Common myeloid progenitor, CD34-positive (primary cell): ENCODE measurements around the gene RABGGTA. TPM values are rescaled to one million over a fixed set of nuclear protein-coding genes. Genes with fewer than 3 reads are reported as not detected.
A peak's percentile ranks its signal among the peaks of the same experiment; 100 is the strongest.

Experiments used
- CTCF ChIA-PET: fragments of 350-600 bp; sonication (Branson Sonifier 250); formaldehyde crosslinking; loops from one replicate; lab custom pipeline; 2021; ENCODE audit warnings: antibody characterized with exemption; lab: Charles Lee
- POLR2A ChIA-PET: fragments of 350-600 bp; sonication (Branson Sonifier 250); formaldehyde crosslinking; loops from one replicate; lab custom pipeline; 2021; ENCODE audit warnings: antibody characterized with exemption; lab: Charles Lee
- DNase-seq, 3 donors: peaks; one replicate each; pipeline versions ENCODE4 v3.0.0 to v3.0.0-alpha.2; 2013
- H3K27ac ChIP-seq, 2 experiments: 1 replicate in 1 of 2; 2 replicates in 1 of 2; pipeline ENCODE4 v1.7.0; 2013; ENCODE audit warnings: inconsistent platforms in 2 of 2, low read length in 2 of 2, mild to moderate bottlenecking in 2 of 2, low read depth in 1 of 2, moderate library complexity in 1 of 2; ENCODE audit not compliant: severe bottlenecking in 2 of 2, insufficient read depth in 1 of 2, poor library complexity in 1 of 2
- H3K27me3 ChIP-seq, 5 experiments: replicated peaks in 2 of 5; 1 replicate in 3 of 5; 2 replicates in 2 of 5; pipeline versions ENCODE4 v1.6.1 to v1.7.0; 2013; ENCODE audit warnings: low read length in 4 of 5, mild to moderate bottlenecking in 2 of 5, moderate library complexity in 2 of 5, inconsistent platforms in 1 of 5; ENCODE audit not compliant: insufficient read depth in 5 of 5, control insufficient read depth in 4 of 5
- H3K36me3 ChIP-seq, 4 experiments: 1 replicate in 2 of 4; 2 replicates in 2 of 4; pipeline versions ENCODE4 v1.6.1 to v1.7.0; 2013; ENCODE audit warnings: low read length in 3 of 4, control low read depth in 1 of 4, mild to moderate bottlenecking in 1 of 4; ENCODE audit not compliant: control insufficient read depth in 4 of 4, insufficient read depth in 4 of 4
- H3K4me1 ChIP-seq, 4 experiments: 1 replicate in 3 of 4; 2 replicates in 1 of 4; pipeline versions ENCODE4 v1.6.1 to v1.7.1; 2013; ENCODE audit warnings: low read length in 3 of 4, mild to moderate bottlenecking in 3 of 4, control low read depth in 1 of 4, inconsistent platforms in 1 of 4, moderate library complexity in 1 of 4; ENCODE audit not compliant: control insufficient read depth in 4 of 4, insufficient read depth in 4 of 4; ENCODE audit errors: control extremely low read depth in 1 of 4
- H3K4me3 ChIP-seq, 7 experiments: 1 replicate in 4 of 7; 2 replicates in 3 of 7; pipeline versions ENCODE4 v1.5.1 to v1.7.0; 2013; ENCODE audit warnings: mild to moderate bottlenecking in 7 of 7, low read length in 6 of 7, moderate library complexity in 6 of 7, inconsistent platforms in 2 of 7, low read depth in 2 of 7, control low read depth in 1 of 7; ENCODE audit not compliant: insufficient read depth in 4 of 7, control insufficient read depth in 1 of 7; ENCODE audit errors: extremely low read depth in 1 of 7
- H3K9me3 ChIP-seq, 5 experiments: 1 replicate in 4 of 5; 2 replicates in 1 of 5; pipeline versions ENCODE4 v1.6.1 to v1.7.1; 2013; ENCODE audit warnings: low read length in 4 of 5, mild to moderate bottlenecking in 2 of 5, inconsistent platforms in 1 of 5, low read depth in 1 of 5, moderate library complexity in 1 of 5; ENCODE audit not compliant: control insufficient read depth in 4 of 5, insufficient read depth in 2 of 5; ENCODE audit errors: control extremely low read depth in 1 of 5
- WGBS: methylation state at CpG from one replicate; pipeline ENCODE4 v1.1.5; 2013; ENCODE audit not compliant: insufficient coverage; 5-methylcytosine and 5-hydroxymethylcytosine counted together
- polyA plus RNA-seq: library from polyadenylated mRNA; unstranded; fragments of 120-200 nt; gene quantifications from one replicate; pipeline ENCODE4 v1.2.1, GENCODE V29; 2013

RABGGTA gene
- 15.0 TPM for polyA plus RNA-seq

- CTCF ChIA-PET, result interaction anchor here (0.7 to 7.7 kb wide), 20 partner anchors 9 to 165 kb away, joined by 3 to 57 read pairs (median 5); partner anchors contain the start of genes CHMP4A, CIDEB, DHRS1 and IRF9
- Histone ChIP-seq H3K4me1 (peaks cover 2 to 38% (median 18%) of the 10 kb centered on the region in 4 experiments), H3K9me3 (no peaks in the 10 kb centered on the region), H3K27me3 (no peaks in the 10 kb centered on the region), H3K27ac (peak within 1 kb of the TSS; percentile 80 to 94), H3K4me3 (peak within 1 kb of the TSS; percentile 74 to 96 (median 85)), H3K36me3 (peaks cover 0 to 25% (median 12%) of the 10 kb centered on the region in 4 experiments)
- POLR2A ChIA-PET, result interaction anchor here (0.6 to 1.4 kb wide), 6 partner anchors 9 to 56 kb away, joined by 3 to 6 read pairs (median 4); partner anchors contain the start of genes DHRS1, NOP9 and TINF2
- peak; percentile 93 to 96 (median 96) for DNase-seq
- WGBS, result 0% methylated on average over 53 of the region's 61 CpGs
These were observed at the start of gene RABGGTA for GRCh38 chr14:24271134-24271833. Gene RABGGTA, minus strand, starts transcription at chr14:24271597. Its CDS starts 482 bp downstream, at chr14:24271115.

- H3K27ac ChIP-seq, result no peak overlapping the region
- no peaks in the 10 kb centered on the region for H3K9me3 ChIP-seq
- no peaks in the 10 kb centered on the region for H3K27me3 ChIP-seq
- no peaks in the 10 kb centered on the region for H3K36me3 ChIP-seq
- CTCF ChIA-PET, result interaction anchor here (1.0 to 21.1 kb wide), 8 partner anchors 9 to 119 kb away, joined by 3 to 391 read pairs (median 4); partner anchors contain the start of genes CIDEB, DHRS1, LTB4R and LTB4R2
- 83% methylated on average over 2 of the region's 3 CpGs for WGBS
- peak in 2 of 3 donors; percentile 81 to 86 for DNase-seq
- H3K4me3 ChIP-seq, result no peak overlapping the region
- POLR2A ChIA-PET, result interaction anchor here (0.6 kb wide), 1 partner anchor 13 kb away, joined by 3 read pairs; no protein-coding TSS in a partner anchor
- peaks cover 16 to 45% (median 39%) of the 10 kb centered on the region in 4 experiments for H3K4me1 ChIP-seq
These were observed 45.9 kb upstream of the RABGGTA start for GRCh38 chr14:24317141-24317928.

DNA sequence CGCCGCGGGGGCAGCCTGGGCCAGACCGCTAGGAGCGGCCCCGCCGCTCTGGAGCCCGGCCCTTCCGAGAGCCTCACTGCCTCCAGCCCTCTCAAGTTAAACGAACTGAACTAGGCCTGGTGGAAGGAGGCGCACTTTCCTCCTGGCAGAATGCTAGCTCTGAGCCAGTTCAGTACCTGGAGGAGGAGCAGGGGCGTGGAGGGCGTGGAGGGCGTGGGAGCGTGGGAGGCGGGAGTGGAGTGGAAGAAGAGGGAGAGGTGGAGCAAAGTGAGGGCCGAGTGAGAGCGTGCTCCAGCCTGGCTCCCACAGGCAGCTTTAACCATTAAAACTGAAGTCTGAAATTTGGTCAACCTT, 45.2 kb upstream of the RABGGTA start:
- Histone ChIP-seq H3K27me3 (no peaks in the 10 kb centered on the region), H3K36me3 (no peaks in the 10 kb centered on the region), H3K9me3 (no peaks in the 10 kb centered on the region), H3K4me3 (no peak overlapping the region), H3K4me1 (peaks cover 18 to 53% (median 47%) of the 10 kb centered on the region in 4 experiments), H3K27ac (no peak overlapping the region)
- CTCF ChIA-PET, result interaction anchor here (1.0 to 2.2 kb wide), 2 partner anchors 10 to 45 kb away, joined by 3 to 11 read pairs; partner anchors contain the start of gene RABGGTA
- WGBS, result 91% methylated on average over 13 of the region's 18 CpGs
- DNase-seq, result no peak
- POLR2A ChIA-PET, result interaction anchor here (0.6 kb wide), 1 partner anchor 14 kb away, joined by 3 read pairs; no protein-coding TSS in a partner anchor

DNA sequence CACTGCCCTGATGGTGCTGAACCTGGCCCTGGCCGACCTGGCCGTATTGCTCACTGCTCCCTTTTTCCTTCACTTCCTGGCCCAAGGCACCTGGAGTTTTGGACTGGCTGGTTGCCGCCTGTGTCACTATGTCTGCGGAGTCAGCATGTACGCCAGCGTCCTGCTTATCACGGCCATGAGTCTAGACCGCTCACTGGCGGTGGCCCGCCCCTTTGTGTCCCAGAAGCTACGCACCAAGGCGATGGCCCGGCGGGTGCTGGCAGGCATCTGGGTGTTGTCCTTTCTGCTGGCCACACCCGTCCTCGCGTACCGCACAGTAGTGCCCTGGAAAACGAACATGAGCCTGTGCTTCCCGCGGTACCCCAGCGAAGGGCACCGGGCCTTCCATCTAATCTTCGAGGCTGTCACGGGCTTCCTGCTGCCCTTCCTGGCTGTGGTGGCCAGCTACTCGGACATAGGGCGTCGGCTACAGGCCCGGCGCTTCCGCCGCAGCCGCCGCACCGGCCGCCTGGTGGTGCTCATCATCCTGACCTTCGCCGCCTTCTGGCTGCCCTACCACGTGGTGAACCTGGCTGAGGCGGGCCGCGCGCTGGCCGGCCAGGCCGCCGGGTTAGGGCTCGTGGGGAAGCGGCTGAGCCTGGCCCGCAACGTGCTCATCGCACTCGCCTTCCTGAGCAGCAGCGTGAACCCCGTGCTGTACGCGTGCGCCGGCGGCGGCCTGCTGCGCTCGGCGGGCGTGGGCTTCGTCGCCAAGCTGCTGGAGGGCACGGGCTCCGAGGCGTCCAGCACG, 44.6 kb upstream of the RABGGTA start:
- ChIA-PET CTCF (interaction anchor here (1.0 to 2.2 kb wide), 2 partner anchors 10 to 45 kb away, joined by 3 to 11 read pairs; partner anchors contain the start of gene RABGGTA), POLR2A (no interaction called here)
- H3K27me3 ChIP-seq, result no peaks in the 10 kb centered on the region
- H3K27ac ChIP-seq, result no peak overlapping the region
- DNase-seq, result peak in 1 of 3 donors; percentile 28
- H3K4me3 ChIP-seq, result no peak overlapping the region
- H3K4me1 ChIP-seq, result peaks cover 18 to 59% (median 52%) of the 10 kb centered on the region in 4 experiments
- no peaks in the 10 kb centered on the region for H3K36me3 ChIP-seq
- 94% methylated on average over 69 of the region's 70 CpGs for WGBS
- no peaks in the 10 kb centered on the region for H3K9me3 ChIP-seq

GRCh38 chr14:24315243-24315806, 43.9 kb upstream of the RABGGTA start:
- Histone ChIP-seq H3K4me3 (no peak overlapping the region), H3K9me3 (no peaks in the 10 kb centered on the region), H3K36me3 (no peaks in the 10 kb centered on the region), H3K4me1 (peaks cover 18 to 65% (median 59%) of the 10 kb centered on the region in 4 experiments), H3K27me3 (no peaks in the 10 kb centered on the region), H3K27ac (no peak overlapping the region)
- 94% methylated on average over 8 of the region's 10 CpGs for WGBS
- POLR2A ChIA-PET, result no interaction called here
- CTCF ChIA-PET, result interaction anchor here (19.1 kb wide), 1 partner anchor 13 kb away, joined by 391 read pairs; the partner anchor contains the start of gene ADCY4
- DNase-seq, result no peak
